H9 (cell line): ENCODE results near the gene IFI27. TPM values are rescaled to one million over a fixed set of nuclear protein-coding genes. Genes with fewer than 3 reads are reported as not detected.

Experiments used
- DNase-seq: peaks from one replicate; pipeline ENCODE4 v3.0.0-alpha.2; 2017
- H2AFZ ChIP-seq: one replicate; pipeline ENCODE4 v1.6.1; 2013; ENCODE audit warnings: mild to moderate bottlenecking, low read length, control low read depth, moderate library complexity
- H2AK5ac ChIP-seq: 2 replicates; pipeline ENCODE4 v1.6.1; 2013; ENCODE audit warnings: low read length, control low read depth, mixed read lengths; ENCODE audit not compliant: insufficient read length
- H2BK120ac ChIP-seq: one replicate; pipeline ENCODE4 v1.6.1; 2013; ENCODE audit warnings: low read depth, mild to moderate bottlenecking, low read length, control low read depth, inconsistent platforms; ENCODE audit not compliant: poor library complexity, severe bottlenecking
- H2BK12ac ChIP-seq: 2 replicates; pipeline ENCODE4 v1.6.1; 2013; ENCODE audit warnings: low read length, control low read depth, mixed read lengths, low read depth; ENCODE audit not compliant: insufficient read length
- H2BK15ac ChIP-seq: 2 replicates; pipeline ENCODE4 v1.6.1; 2013; ENCODE audit warnings: low read depth, low read length, control low read depth
- H2BK20ac ChIP-seq: one replicate; pipeline ENCODE4 v1.6.1; 2013; ENCODE audit warnings: low read depth, mild to moderate bottlenecking, low read length, control low read depth, inconsistent platforms; ENCODE audit not compliant: poor library complexity, severe bottlenecking
- H2BK5ac ChIP-seq: 2 replicates; pipeline ENCODE4 v1.6.1; 2013; ENCODE audit warnings: low read length, control low read depth, mixed read lengths; ENCODE audit not compliant: insufficient read length
- H3K14ac ChIP-seq: 2 replicates; pipeline ENCODE4 v1.6.1; 2013; ENCODE audit warnings: low read length, control low read depth; ENCODE audit not compliant: insufficient read depth
- H3K18ac ChIP-seq: 2 replicates; pipeline ENCODE4 v1.6.1; 2013; ENCODE audit warnings: low read depth, mild to moderate bottlenecking, mixed read lengths, low read length, control low read depth; ENCODE audit not compliant: insufficient read length
- H3K23ac ChIP-seq: 2 replicates; pipeline ENCODE4 v1.6.1; 2013; ENCODE audit warnings: low read length, control low read depth, mixed read lengths, low read depth; ENCODE audit not compliant: insufficient read length
- H3K23me2 ChIP-seq: 2 replicates; pipeline ENCODE4 v1.6.1; 2013; ENCODE audit warnings: low read depth, mild to moderate bottlenecking, mixed read lengths, low read length, control low read depth; ENCODE audit not compliant: insufficient read length, poor library complexity, severe bottlenecking
- H3K27ac ChIP-seq: 2 replicates; pipeline ENCODE4 v1.5.1; 2013; ENCODE audit warnings: low read length, control low read depth, mixed read lengths, low read depth; ENCODE audit not compliant: insufficient read length
- H3K27me3 ChIP-seq: 2 replicates; pipeline ENCODE4 v1.6.1; 2013; ENCODE audit warnings: low read length, control low read depth, inconsistent platforms; ENCODE audit not compliant: insufficient read depth
- H3K4ac ChIP-seq: 2 replicates; pipeline ENCODE4 v1.6.1; 2013; ENCODE audit warnings: low read depth, mild to moderate bottlenecking, control low read depth, inconsistent platforms, low read length, moderate library complexity
- H3K4me1 ChIP-seq: 2 replicates; pipeline ENCODE4 v1.6.1; 2013; ENCODE audit warnings: low read length, control low read depth, inconsistent platforms; ENCODE audit not compliant: insufficient read depth
- H3K4me2 ChIP-seq: 2 replicates; pipeline ENCODE4 v1.6.1; 2013; ENCODE audit warnings: low read length, control low read depth, mixed read lengths; ENCODE audit not compliant: insufficient read length, insufficient read depth
- H3K56ac ChIP-seq: 2 replicates; pipeline ENCODE4 v1.6.1; 2013; ENCODE audit warnings: low read depth, mild to moderate bottlenecking, mixed read lengths, low read length, control low read depth; ENCODE audit not compliant: insufficient read length
- H3K79me1 ChIP-seq: 2 replicates; pipeline ENCODE4 v1.6.1; 2013; ENCODE audit warnings: low read depth, mild to moderate bottlenecking, moderate library complexity, low read length, control low read depth, inconsistent platforms; ENCODE audit not compliant: insufficient read depth, poor library complexity, severe bottlenecking
- H3K79me2 ChIP-seq: 2 replicates; pipeline ENCODE4 v1.6.1; 2013; ENCODE audit warnings: low read length, control low read depth, inconsistent platforms; ENCODE audit not compliant: insufficient read depth
- H3K9ac ChIP-seq: 2 replicates; pipeline ENCODE4 v1.6.1; 2013; ENCODE audit warnings: low read length, control low read depth, mixed read lengths; ENCODE audit not compliant: insufficient read length; ENCODE audit errors: extremely low read depth
- H3K9me3 ChIP-seq: one replicate; pipeline ENCODE4 v1.6.1; 2013; ENCODE audit warnings: low read depth, low read length, inconsistent platforms; ENCODE audit not compliant: control insufficient read depth
- H3T11ph ChIP-seq: one replicate; pipeline ENCODE4 v1.6.1; 2013; ENCODE audit warnings: mild to moderate bottlenecking, low read length, control low read depth, inconsistent platforms
- H4K20me1 ChIP-seq: one replicate; pipeline ENCODE4 v1.6.1; 2013; ENCODE audit not compliant: control insufficient read depth, insufficient read length, insufficient read depth
- H4K5ac ChIP-seq: 2 replicates; pipeline ENCODE4 v1.6.1; 2013; ENCODE audit warnings: low read depth, mild to moderate bottlenecking, mixed read lengths, low read length, control low read depth; ENCODE audit not compliant: insufficient read length
- H4K8ac ChIP-seq: replicated peaks from 2 replicates; pipeline ENCODE4 v1.6.1; 2013; ENCODE audit warnings: low read length, control low read depth, mixed read lengths, low read depth; ENCODE audit not compliant: insufficient read length
- H4K91ac ChIP-seq: 2 replicates; pipeline ENCODE4 v1.6.1; 2013; ENCODE audit warnings: low read depth, mild to moderate bottlenecking, moderate library complexity, mixed read lengths, low read length, control low read depth; ENCODE audit not compliant: insufficient read length
- H3K27ac Mint-ChIP-seq, 3 experiments: 2 replicates in 2 of 3; 3 replicates in 1 of 3; pipeline ENCODE4 v1.8.0; 2020 to 2021; ENCODE audit warnings: mixed read lengths in 3 of 3, mild to moderate bottlenecking in 1 of 3, moderate library complexity in 1 of 3
- H3K27me3 Mint-ChIP-seq: 2 replicates; pipeline ENCODE4 v1.8.0; 2021; ENCODE audit warnings: low read depth, mild to moderate bottlenecking, moderate library complexity, mixed read lengths
- H3K36me3 Mint-ChIP-seq, 3 experiments: 2 replicates in 2 of 3; 3 replicates in 1 of 3; pipeline ENCODE4 v1.8.0; 2020 to 2021; ENCODE audit warnings: low read depth in 3 of 3, mixed read lengths in 3 of 3; ENCODE audit not compliant: insufficient read depth in 1 of 3
- H3K4me1 Mint-ChIP-seq, 2 experiments: 2 replicates each; pipeline ENCODE4 v1.8.0; 2020; ENCODE audit warnings: mixed read lengths in 2 of 2
- H3K4me3 Mint-ChIP-seq, 2 experiments: 2 replicates in 1 of 2; 3 replicates in 1 of 2; pipeline ENCODE4 v1.8.0; 2020 to 2021; ENCODE audit warnings: mild to moderate bottlenecking in 2 of 2, mixed read lengths in 2 of 2, moderate library complexity in 1 of 2
- H3K9me3 Mint-ChIP-seq, 2 experiments: 2 replicates in 1 of 2; 3 replicates in 1 of 2; pipeline ENCODE4 v1.8.0; 2020; ENCODE audit warnings: mild to moderate bottlenecking in 2 of 2, mixed read lengths in 2 of 2, moderate library complexity in 1 of 2
- CTCF ChIP-seq: fragments of 200-600 bp; sonication (generic); conservative IDR thresholded peaks from 3 replicates; pipeline ENCODE4 v1.8.0; 2021; ENCODE audit warnings: antibody characterized with exemption, mild to moderate bottlenecking
- WGBS: extraction: QIAGEN DNeasy Blood & Tissue Kit; methylation state at CpG from one replicate; pipeline ENCODE4 v1.1.7; 2013; ENCODE audit warnings: missing lambda C conversion rate, low lambda C conversion rate, mixed read lengths; ENCODE audit not compliant: insufficient read length; ENCODE audit errors: extremely low coverage; 5-methylcytosine and 5-hydroxymethylcytosine counted together
- total RNA-seq: library from RNA; stranded (reverse); gene quantifications from 2 replicates; pipeline ENCODE4 v1.2.1, GENCODE V29; 2021

Gene IFI27
- total RNA-seq, 1 experiment from 2014 or later, result 1.7 TPM

DNA sequence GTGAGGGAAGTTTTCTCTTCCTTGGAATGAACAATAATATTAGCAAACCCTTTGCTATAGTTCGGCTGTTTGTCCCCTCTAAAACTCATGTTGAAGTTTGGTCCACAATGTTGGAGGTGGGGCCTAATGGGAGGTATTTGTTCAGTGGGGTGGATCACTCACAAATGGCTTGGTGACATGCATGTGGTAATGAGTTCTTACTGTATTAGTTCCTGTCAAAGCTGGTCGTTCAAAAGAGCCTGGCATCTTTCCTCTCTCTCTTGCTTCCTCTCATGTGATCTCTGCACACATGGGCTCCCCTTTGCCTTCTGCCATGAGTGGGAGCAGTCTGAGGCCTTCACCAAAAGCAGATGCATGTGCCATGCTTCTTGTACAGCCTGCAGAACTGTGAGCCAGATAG, 50.5 kb downstream of the IFI27 start:
- H4K91ac ChIP-seq, result no peak overlapping the region
- H2BK15ac ChIP-seq, result no peak overlapping the region
- H3K9me3 ChIP-seq, result no peaks in the 10 kb centered on the region
- no peak overlapping the region for H3K4ac ChIP-seq
- no peak overlapping the region for H2BK12ac ChIP-seq
- 0 out of 2 replicates have a peak, but pooled peaks cover 2% of the 10 kb centered on the region for H3K4me1 ChIP-seq
- Mint-ChIP-seq H3K4me1 (peaks cover 20 to 24% of the 10 kb centered on the region in 2 experiments), H3K27me3 (peaks cover 4% of the 10 kb centered on the region), H3K36me3 (peaks cover 0 to 1% (median 0%) of the 10 kb centered on the region in 3 experiments; a peak in 1 of 7 replicates), H3K4me3 (no peak overlapping the region), H3K27ac (no peak overlapping the region; a peak in 1 of 7 replicates), H3K9me3 (peaks cover 2 to 4% of the 10 kb centered on the region in 2 experiments; a peak in 3 of 5 replicates)
- no peak overlapping the region for H3K27ac ChIP-seq
- H2AK5ac ChIP-seq, result no peak overlapping the region
- WGBS, result no CpG with 5 or more reads among the region's 2 CpGs
- H3T11ph ChIP-seq, result no peak overlapping the region
- no peak overlapping the region for H2BK120ac ChIP-seq
- H4K8ac ChIP-seq, result no peak overlapping the region
- no peak overlapping the region for H3K23ac ChIP-seq
- no peaks in the 10 kb centered on the region for H3K27me3 ChIP-seq
- H3K79me2 ChIP-seq, result no peaks in the 10 kb centered on the region
- no peak overlapping the region for H3K9ac ChIP-seq
- no peak overlapping the region for H4K5ac ChIP-seq
- TF ChIP-seq CTCF, result no peak
- H2BK5ac ChIP-seq, result no peak overlapping the region
- H3K23me2 ChIP-seq, result no peaks in the 10 kb centered on the region
- H3K4me2 ChIP-seq, result no peak overlapping the region
- DNase-seq, result no peak
- H3K18ac ChIP-seq, result no peak overlapping the region
- H2BK20ac ChIP-seq, result no peak overlapping the region
- no peaks in the 10 kb centered on the region for H4K20me1 ChIP-seq
- no peak overlapping the region for H3K14ac ChIP-seq
- no peak overlapping the region for H3K56ac ChIP-seq
- H2AFZ ChIP-seq, result no peak overlapping the region
- no peaks in the 10 kb centered on the region for H3K79me1 ChIP-seq
